G401 (cell line): ENCODE data around the gene NEK10. TPM values are rescaled to one million over a fixed set of nuclear protein-coding genes. Genes with fewer than 3 reads are reported as not detected.

Experiments used
- DNase-seq: peaks from one replicate; pipeline ENCODE4 v3.0.0-alpha.2; 2015; ENCODE audit warnings: low spot score
- in situ Hi-C: cut with HindIII; loops from 2 replicates; pipeline ENCODE4 v1.10.0; 2016; ENCODE audit warnings: low sequenced_read_pairs, mixed read lengths
- total RNA-seq: library from RNA; depleted of rRNA; stranded (reverse); fragments of >200 nt; shearing (Covaris generic); gene quantifications from 2 replicates; pipeline ENCODE4 v1.2.3, GENCODE V29; 2014; rRNA removed

The NEK10 gene
- total RNA-seq, 1 experiment from 2014 or later: 0.51 TPM

- DNase-seq: no peak
- in situ Hi-C loops: no loop called here
Observed at GRCh38 chr3:27085829-27086730, 283.1 kb downstream of the NEK10 start.

GRCh38 chr3:27081992-27082607, 287.1 kb downstream of the NEK10 start:
- in situ Hi-C loops: no loop called here
- no peak for DNase-seq

- DNase-seq: no peak
Observed at GRCh38 chr3:27081566-27081965, 287.6 kb downstream of the NEK10 start.

GRCh38 chr3:27080258-27080525, 289.0 kb downstream of the NEK10 start:
- DNase-seq: no peak
- in situ Hi-C loops: no loop called here

More at GRCh38 chr3:27081566-27081965, 287.6 kb downstream of the NEK10 start:
- in situ Hi-C loops: no loop called here

- DNase-seq: no peak
- in situ Hi-C loops: no loop called here
Observed at GRCh38 chr3:27079427-27080257, 289.5 kb downstream of the NEK10 start.

GRCh38 chr3:27078246-27078913, 290.8 kb downstream of the NEK10 start:
- in situ Hi-C loops: no loop called here
- no peak for DNase-seq

- in situ Hi-C loops: no loop called here
Observed at GRCh38 chr3:27076815-27077630, 292.2 kb downstream of the NEK10 start.

GRCh38 chr3:27074914-27075313, 294.3 kb downstream of the NEK10 start:
- in situ Hi-C loops: no loop called here
- no peak for DNase-seq

More at GRCh38 chr3:27076815-27077630, 292.2 kb downstream of the NEK10 start:
- no peak for DNase-seq

GRCh38 chr3:27073912-27074311, 295.3 kb downstream of the NEK10 start:
- DNase-seq: no peak
- in situ Hi-C loops: no loop called here

GRCh38 chr3:27072810-27073651, 296.2 kb downstream of the NEK10 start:
- in situ Hi-C loops: no loop called here
- no peak for DNase-seq

GRCh38 chr3:27060336-27060735, 308.8 kb downstream of the NEK10 start:
- no peak for DNase-seq
- in situ Hi-C loops: no loop called here

Other genes with a start within 250 kb of the NEK10 start
- 15.7 and 27.0 TPM in 2 replicates for gene SLC4A7, start 115.0 kb upstream of the NEK10 start, total RNA-seq